Panc1 (cell line): ENCODE results near the gene ZNF865. TPM values are rescaled to one million over a fixed set of nuclear protein-coding genes. Genes with fewer than 3 reads are reported as not detected.
A peak's percentile ranks its signal among the peaks of the same experiment; 100 is the strongest.

Experiments used
- ATAC-seq: fragments of 200-7000 bp; cut with Tn5 transposase; 2 replicates; pipeline ENCODE4 v1.9.1; 2020; ENCODE audit warnings: mild to moderate bottlenecking, moderate library complexity
- BruUV-seq: library from RNA; stranded (reverse); fragments of 400-500 nt; replicated peaks from 2 replicates; lab custom pipeline; 2021; lab: Mats Ljungman, UMichigan
- CTCF ChIA-PET: fragments of 300-600 bp; sonication (Branson Sonifier 250); formaldehyde crosslinking; loops from one replicate; lab custom pipeline; 2022; ENCODE audit warnings: antibody characterized with exemption; lab: Charles Lee
- POLR2A ChIA-PET: fragments of 300-600 bp; sonication (Branson Sonifier 250); formaldehyde crosslinking; loops from one replicate; lab custom pipeline; 2022; ENCODE audit warnings: antibody characterized with exemption; lab: Charles Lee
- DNase-seq: peaks from one replicate; pipeline ENCODE4 v3.0.0-alpha.2; 2010; ENCODE audit warnings: low read depth, low spot score
- H3K27ac ChIP-seq: 2 replicates; pipeline ENCODE4 v1.5.1; 2011; ENCODE audit warnings: mild to moderate bottlenecking, low read length, inconsistent platforms
- H3K27me3 ChIP-seq: fragments of 200-500 bp; sonication (Bioruptor generic); 2 replicates; pipeline ENCODE4 v1.6.0; 2014; ENCODE audit warnings: low read length, inconsistent platforms; ENCODE audit not compliant: control insufficient read depth, insufficient read depth
- H3K36me3 ChIP-seq: fragments of 200-500 bp; sonication (Bioruptor generic); 2 replicates; pipeline ENCODE4 v1.5.1; 2014; ENCODE audit warnings: inconsistent platforms, mild to moderate bottlenecking, low read length, moderate library complexity; ENCODE audit not compliant: control insufficient read depth, insufficient read depth
- H3K4me1 ChIP-seq: 2 replicates; pipeline ENCODE4 v1.5.1; 2011; ENCODE audit warnings: inconsistent platforms, mild to moderate bottlenecking, low read length, moderate library complexity; ENCODE audit not compliant: control insufficient read depth, insufficient read depth
- H3K4me3 ChIP-seq, 2 experiments: 2 replicates each; pipeline ENCODE4 v1.5.1; 2011 to 2012; ENCODE audit warnings: low read depth in 2 of 2, low read length in 2 of 2, mild to moderate bottlenecking in 2 of 2, inconsistent platforms in 1 of 2, moderate library complexity in 1 of 2
- H3K9me3 ChIP-seq: fragments of 200-500 bp; sonication (Bioruptor generic); 2 replicates; pipeline ENCODE4 v1.5.1; 2014; ENCODE audit warnings: low read depth, mild to moderate bottlenecking, inconsistent platforms, low read length, moderate library complexity; ENCODE audit not compliant: control insufficient read depth, insufficient read depth
- POLR2AphosphoS5 ChIP-seq: IDR thresholded peaks from 2 replicates; pipeline ENCODE4 v1.6.1; 2012; ENCODE audit warnings: mild to moderate bottlenecking, low read depth, low read length, moderate library complexity
- SIN3A ChIP-seq: IDR thresholded peaks from 2 replicates; pipeline ENCODE4 v1.6.1; 2012; ENCODE audit warnings: low read depth, mild to moderate bottlenecking, low read length, moderate library complexity, borderline replicate concordance; ENCODE audit not compliant: insufficient read depth
- TCF7L2 ChIP-seq: IDR thresholded peaks from 2 replicates; pipeline ENCODE4 v1.6.1; 2011; ENCODE audit warnings: mild to moderate bottlenecking, low read depth, low read length, inconsistent platforms
- in situ Hi-C: cut with HindIII; loops from 2 replicates; pipeline ENCODE4 v1.10.0; 2016; ENCODE audit warnings: low sequenced_read_pairs, low pct_unique_long_range_greater_than_20kb
- intact Hi-C: fragments of 100-400 bp; cut with micrococcal nuclease; formaldehyde crosslinking; loops from one replicate; pipeline ENCODE4 v1.10.0; 2022; ENCODE audit not compliant: unreplicated experiment
- total RNA-seq: library from RNA; stranded (reverse); gene quantifications from one replicate; pipeline ENCODE4 v1.2.1, GENCODE V29; 2021; ENCODE audit not compliant: unreplicated experiment
- TF ChIP-seq, protein P1 (sequence below), 2 experiments: IDR thresholded peaks; 2 replicates each; pipeline ENCODE4 v1.6.1; 2011 to 2012; ENCODE audit warnings: low read depth in 2 of 2, control low read depth in 1 of 2, low read length in 1 of 2, mild to moderate bottlenecking in 1 of 2, moderate library complexity in 1 of 2; ENCODE audit not compliant: insufficient read depth in 1 of 2
- TF ChIP-seq, protein P2 (sequence below): fragments of 450-650 bp; IDR thresholded peaks from 2 replicates; pipeline ENCODE4 v1.5.1; 2017; ENCODE audit warnings: mild to moderate bottlenecking

The ZNF865 gene
- total RNA-seq, 1 experiment from 2014 or later: 25.6 TPM

DNA sequence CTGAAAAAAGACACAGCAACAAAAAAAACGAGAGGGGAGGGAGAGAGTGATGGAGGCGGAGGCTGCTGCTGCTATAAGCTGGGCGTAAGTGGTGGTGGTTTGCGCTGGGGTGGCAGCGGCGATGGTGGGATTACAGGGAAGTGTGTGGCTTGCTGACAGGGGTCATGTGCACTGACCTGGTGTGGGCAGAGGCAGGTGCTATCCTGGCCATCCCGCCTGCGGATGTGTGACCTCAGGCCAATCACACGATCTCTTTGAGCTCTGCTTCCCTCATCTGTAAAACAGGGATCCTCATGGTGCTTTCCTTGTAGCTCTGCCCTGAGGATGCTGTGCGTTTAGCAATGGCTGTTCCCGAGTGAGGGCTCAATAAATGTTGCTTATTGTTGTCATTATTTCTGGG lies 32.1 kb downstream of the ZNF865 start:
- no peaks in the 10 kb centered on the region for H3K9me3 ChIP-seq
- ChIA-PET CTCF (interaction anchor here (0.5 to 0.8 kb wide), 3 partner anchors 16 to 311 kb away, joined by 3 to 4 read pairs (median 4); no protein-coding TSS in a partner anchor), POLR2A (interaction anchor here (0.6 kb wide), 1 partner anchor 54 kb away, joined by 9 read pairs; no protein-coding TSS in a partner anchor)
- H3K36me3 ChIP-seq: peaks cover 3% of the 10 kb centered on the region; the same call in 1 of the 2 replicates
- intact Hi-C loops: no loop called here
- no peak for TF ChIP-seq POLR2AphosphoS5
- TF ChIP-seq SIN3A: no peak
- TF ChIP-seq TCF7L2: no peak
- TF ChIP-seq, protein P1, sequence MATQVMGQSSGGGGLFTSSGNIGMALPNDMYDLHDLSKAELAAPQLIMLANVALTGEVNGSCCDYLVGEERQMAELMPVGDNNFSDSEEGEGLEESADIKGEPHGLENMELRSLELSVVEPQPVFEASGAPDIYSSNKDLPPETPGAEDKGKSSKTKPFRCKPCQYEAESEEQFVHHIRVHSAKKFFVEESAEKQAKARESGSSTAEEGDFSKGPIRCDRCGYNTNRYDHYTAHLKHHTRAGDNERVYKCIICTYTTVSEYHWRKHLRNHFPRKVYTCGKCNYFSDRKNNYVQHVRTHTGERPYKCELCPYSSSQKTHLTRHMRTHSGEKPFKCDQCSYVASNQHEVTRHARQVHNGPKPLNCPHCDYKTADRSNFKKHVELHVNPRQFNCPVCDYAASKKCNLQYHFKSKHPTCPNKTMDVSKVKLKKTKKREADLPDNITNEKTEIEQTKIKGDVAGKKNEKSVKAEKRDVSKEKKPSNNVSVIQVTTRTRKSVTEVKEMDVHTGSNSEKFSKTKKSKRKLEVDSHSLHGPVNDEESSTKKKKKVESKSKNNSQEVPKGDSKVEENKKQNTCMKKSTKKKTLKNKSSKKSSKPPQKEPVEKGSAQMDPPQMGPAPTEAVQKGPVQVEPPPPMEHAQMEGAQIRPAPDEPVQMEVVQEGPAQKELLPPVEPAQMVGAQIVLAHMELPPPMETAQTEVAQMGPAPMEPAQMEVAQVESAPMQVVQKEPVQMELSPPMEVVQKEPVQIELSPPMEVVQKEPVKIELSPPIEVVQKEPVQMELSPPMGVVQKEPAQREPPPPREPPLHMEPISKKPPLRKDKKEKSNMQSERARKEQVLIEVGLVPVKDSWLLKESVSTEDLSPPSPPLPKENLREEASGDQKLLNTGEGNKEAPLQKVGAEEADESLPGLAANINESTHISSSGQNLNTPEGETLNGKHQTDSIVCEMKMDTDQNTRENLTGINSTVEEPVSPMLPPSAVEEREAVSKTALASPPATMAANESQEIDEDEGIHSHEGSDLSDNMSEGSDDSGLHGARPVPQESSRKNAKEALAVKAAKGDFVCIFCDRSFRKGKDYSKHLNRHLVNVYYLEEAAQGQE (IDR thresholded peaks at IDR 0.05; ENCODE audit: insufficient read depth in 1 of 2, low read depth in 2 of 2, low read length in 1 of 2): no peak
- no peaks in the 10 kb centered on the region for H3K27me3 ChIP-seq
- H3K4me3 ChIP-seq: no peak overlapping the region
- BruUV-seq: no TSS peak
- in situ Hi-C loops: no loop called here
- DNase-seq: no peak
- no peak overlapping the region for H3K27ac ChIP-seq
- ATAC-seq: no peak
- peaks cover 20% of the 10 kb centered on the region for H3K4me1 ChIP-seq

DNA sequence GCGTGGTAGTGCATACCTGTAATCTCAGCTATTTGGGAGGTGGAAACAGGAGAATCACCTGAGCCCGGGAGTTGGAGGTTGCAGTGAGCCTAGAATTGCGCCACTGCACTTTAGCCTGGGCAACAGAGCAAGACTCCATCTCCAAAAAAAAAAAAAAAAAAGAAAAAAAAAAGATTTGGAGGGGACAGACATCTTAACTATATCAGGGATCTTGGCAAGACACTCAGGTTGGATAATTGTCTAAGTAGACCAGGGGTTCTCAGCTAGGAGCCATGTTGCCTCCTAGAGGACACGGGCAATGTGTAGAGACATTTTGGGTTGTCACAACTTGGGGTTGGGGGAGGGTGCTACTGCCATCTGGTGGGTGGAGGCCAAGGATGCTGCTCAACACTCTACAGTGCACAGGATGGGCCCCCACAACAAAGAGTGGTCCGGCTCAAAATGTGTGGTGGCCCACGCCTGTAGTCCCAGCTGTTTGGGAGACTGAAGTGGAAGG lies 33.5 kb downstream of the ZNF865 start:
- no peak overlapping the region for H3K4me3 ChIP-seq
- BruUV-seq: no TSS peak
- POLR2A ChIA-PET: interaction anchor here (0.7 kb wide), 1 partner anchor 27 kb away, joined by 4 read pairs; no protein-coding TSS in a partner anchor
- TF ChIP-seq, protein P1 (IDR thresholded peaks at IDR 0.05; ENCODE audit: insufficient read depth in 1 of 2, low read depth in 2 of 2, low read length in 1 of 2): no peak
- TF ChIP-seq POLR2AphosphoS5: peak; percentile 24; the same call in 1 of the 2 replicates
- no peak for TF ChIP-seq TCF7L2
- TF ChIP-seq SIN3A: no peak
- TF ChIP-seq, protein P2, sequence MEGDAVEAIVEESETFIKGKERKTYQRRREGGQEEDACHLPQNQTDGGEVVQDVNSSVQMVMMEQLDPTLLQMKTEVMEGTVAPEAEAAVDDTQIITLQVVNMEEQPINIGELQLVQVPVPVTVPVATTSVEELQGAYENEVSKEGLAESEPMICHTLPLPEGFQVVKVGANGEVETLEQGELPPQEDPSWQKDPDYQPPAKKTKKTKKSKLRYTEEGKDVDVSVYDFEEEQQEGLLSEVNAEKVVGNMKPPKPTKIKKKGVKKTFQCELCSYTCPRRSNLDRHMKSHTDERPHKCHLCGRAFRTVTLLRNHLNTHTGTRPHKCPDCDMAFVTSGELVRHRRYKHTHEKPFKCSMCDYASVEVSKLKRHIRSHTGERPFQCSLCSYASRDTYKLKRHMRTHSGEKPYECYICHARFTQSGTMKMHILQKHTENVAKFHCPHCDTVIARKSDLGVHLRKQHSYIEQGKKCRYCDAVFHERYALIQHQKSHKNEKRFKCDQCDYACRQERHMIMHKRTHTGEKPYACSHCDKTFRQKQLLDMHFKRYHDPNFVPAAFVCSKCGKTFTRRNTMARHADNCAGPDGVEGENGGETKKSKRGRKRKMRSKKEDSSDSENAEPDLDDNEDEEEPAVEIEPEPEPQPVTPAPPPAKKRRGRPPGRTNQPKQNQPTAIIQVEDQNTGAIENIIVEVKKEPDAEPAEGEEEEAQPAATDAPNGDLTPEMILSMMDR: peak; percentile 89
- CTCF ChIA-PET: interaction anchor here (0.7 kb wide), 1 partner anchor 1615 kb away, joined by 10 read pairs; no protein-coding TSS in a partner anchor
- H3K4me1 ChIP-seq: peaks cover 27% of the 10 kb centered on the region
- peaks cover 4% of the 10 kb centered on the region; the same call in 1 of the 2 replicates for H3K36me3 ChIP-seq
- no peak for ATAC-seq
- H3K27ac ChIP-seq: no peak overlapping the region
- no peaks in the 10 kb centered on the region for H3K9me3 ChIP-seq
- H3K27me3 ChIP-seq: no peaks in the 10 kb centered on the region
- no peak for DNase-seq
- intact Hi-C loops: no loop called here
- in situ Hi-C loops: no loop called here
